Activated CD4-positive, alpha-beta memory T cell treated with anti-CD3 and anti-CD28 coated beads, Interleukin-2, amount 10 ng/mL, durations not matched to agents 7 days and 5 days (primary cell): ENCODE data around the gene BICRAL. TPM values are rescaled to one million over a fixed set of nuclear protein-coding genes. Genes with fewer than 3 reads are reported as not detected.
A peak's percentile ranks its signal among the peaks of the same experiment; 100 is the strongest.

Source experiments
- CTCF ChIA-PET: fragments of 350-600 bp; sonication (Branson Sonifier 250); formaldehyde crosslinking; loops from one replicate; lab custom pipeline; 2021; ENCODE audit warnings: antibody characterized with exemption, inconsistent platforms; lab: Charles Lee
- POLR2A ChIA-PET: fragments of 350-600 bp; sonication (Branson Sonifier 250); formaldehyde crosslinking; loops from one replicate; lab custom pipeline; 2021; ENCODE audit warnings: antibody characterized with exemption; lab: Charles Lee
- DNase-seq: peaks from one replicate; pipeline ENCODE4 v3.0.0-alpha.2; 2020
- H3K27ac Mint-ChIP-seq: one replicate; pipeline ENCODE4 v1.8.0; 2021; ENCODE audit warnings: mild to moderate bottlenecking, mixed read lengths
- H3K27me3 Mint-ChIP-seq: one replicate; pipeline ENCODE4 v1.8.0; 2021; ENCODE audit warnings: mixed read lengths
- H3K36me3 Mint-ChIP-seq: one replicate; pipeline ENCODE4 v1.8.0; 2021; ENCODE audit warnings: low read depth, mixed read lengths
- H3K4me1 Mint-ChIP-seq: one replicate; pipeline ENCODE4 v1.8.0; 2021; ENCODE audit warnings: mixed read lengths
- H3K4me3 Mint-ChIP-seq: one replicate; pipeline ENCODE4 v1.8.0; 2021; ENCODE audit warnings: mild to moderate bottlenecking, mixed read lengths
- H3K9me3 Mint-ChIP-seq: one replicate; pipeline ENCODE4 v1.8.0; 2021; ENCODE audit warnings: mixed read lengths
- total RNA-seq, 2 experiments: library from RNA; stranded (reverse); gene quantifications; one replicate each; pipeline ENCODE4 v1.2.3, GENCODE V29; 2021

BICRAL gene
- total RNA-seq, 2 experiments from 2014 or later = 27.9 to 28.1 TPM

- H3K27ac Mint-ChIP-seq = peak overlapping the region; percentile 100
- CTCF ChIA-PET = interaction anchor here (0.6 to 2.6 kb wide), 10 partner anchors 20 to 1054 kb away, joined by 3 to 15 read pairs (median 4); partner anchors contain the start of gene RPL7L1
- POLR2A ChIA-PET = interaction anchor here (0.7 to 15.5 kb wide), 10 partner anchors 11 to 424 kb away, joined by 3 to 658 read pairs (median 5); partner anchors contain the start of genes BICRAL and RPL7L1
Measured at GRCh38 chr6:42748203-42748898, 33.5 kb upstream of the BICRAL start.

GRCh38 chr6:42751055-42751454 lies 30.8 kb upstream of the BICRAL start:
- DNase-seq = no peak
- no peak overlapping the region for H3K4me3 Mint-ChIP-seq
- no peaks in the 10 kb centered on the region for H3K27me3 Mint-ChIP-seq
- no peaks in the 10 kb centered on the region for H3K9me3 Mint-ChIP-seq
- H3K4me1 Mint-ChIP-seq = peaks cover 18% of the 10 kb centered on the region
- POLR2A ChIA-PET = interaction anchor here (15.5 kb wide), 1 partner anchor 26 kb away, joined by 658 read pairs; the partner anchor contains the start of gene BICRAL
- H3K27ac Mint-ChIP-seq = no peak overlapping the region
- CTCF ChIA-PET = no interaction called here
- peaks cover 15% of the 10 kb centered on the region for H3K36me3 Mint-ChIP-seq

More at GRCh38 chr6:42748203-42748898, 33.5 kb upstream of the BICRAL start:
- no peak for DNase-seq
- no peaks in the 10 kb centered on the region for H3K9me3 Mint-ChIP-seq
- H3K4me1 Mint-ChIP-seq = peaks cover 32% of the 10 kb centered on the region
- H3K27me3 Mint-ChIP-seq = no peaks in the 10 kb centered on the region
- peak overlapping the region; percentile 96 for H3K4me3 Mint-ChIP-seq
- H3K36me3 Mint-ChIP-seq = peaks cover 20% of the 10 kb centered on the region

GRCh38 chr6:42754759-42755158 lies 27.1 kb upstream of the BICRAL start:
- POLR2A ChIA-PET = interaction anchor here (0.9 to 2.3 kb wide), 2 partner anchors 9 to 11 kb away, joined by 3 to 14 read pairs; partner anchors contain the start of gene TBCC

GRCh38 chr6:42756722-42757121 lies 25.1 kb upstream of the BICRAL start:
- no peaks in the 10 kb centered on the region for H3K4me1 Mint-ChIP-seq
- no peaks in the 10 kb centered on the region for H3K27me3 Mint-ChIP-seq
- POLR2A ChIA-PET = interaction anchor here (2.1 to 2.3 kb wide), 2 partner anchors 11 to 14 kb away, joined by 9 to 14 read pairs; partner anchors contain the start of gene TBCC
- H3K9me3 Mint-ChIP-seq = no peaks in the 10 kb centered on the region
- no peak for DNase-seq
- H3K36me3 Mint-ChIP-seq = peaks cover 11% of the 10 kb centered on the region
- H3K4me3 Mint-ChIP-seq = no peak overlapping the region
- CTCF ChIA-PET = no interaction called here
- no peak overlapping the region for H3K27ac Mint-ChIP-seq

More at GRCh38 chr6:42754759-42755158, 27.1 kb upstream of the BICRAL start:
- CTCF ChIA-PET = no interaction called here
- Mint-ChIP-seq H3K4me1 (no peaks in the 10 kb centered on the region), H3K4me3 (no peak overlapping the region), H3K27me3 (no peaks in the 10 kb centered on the region), H3K27ac (no peak overlapping the region), H3K9me3 (no peaks in the 10 kb centered on the region), H3K36me3 (peaks cover 10% of the 10 kb centered on the region)
- DNase-seq = no peak

- Mint-ChIP-seq H3K4me3 (no peak overlapping the region), H3K9me3 (no peaks in the 10 kb centered on the region), H3K4me1 (peaks cover 3% of the 10 kb centered on the region), H3K27ac (no peak overlapping the region), H3K36me3 (peaks cover 14% of the 10 kb centered on the region), H3K27me3 (no peaks in the 10 kb centered on the region)
- POLR2A ChIA-PET = interaction anchor here (0.6 to 5.2 kb wide), 5 partner anchors 10 to 369 kb away, joined by 3 to 34 read pairs (median 5); partner anchors contain the start of genes BICRAL and TBCC
- CTCF ChIA-PET = no interaction called here
- DNase-seq = no peak
Measured at GRCh38 chr6:42758756-42759430, 23.0 kb upstream of the BICRAL start.

- no peak for DNase-seq
- Mint-ChIP-seq H3K4me1 (peaks cover 3% of the 10 kb centered on the region), H3K36me3 (peaks cover 15% of the 10 kb centered on the region), H3K9me3 (no peaks in the 10 kb centered on the region), H3K27ac (no peak overlapping the region), H3K4me3 (no peak overlapping the region), H3K27me3 (no peaks in the 10 kb centered on the region)
- POLR2A ChIA-PET = interaction anchor here (2.8 to 5.2 kb wide), 2 partner anchors 10 to 14 kb away, joined by 19 to 34 read pairs; partner anchors contain the start of gene TBCC
- CTCF ChIA-PET = interaction anchor here (0.5 to 1.0 kb wide), 3 partner anchors 15 to 696 kb away, joined by 3 read pairs; no protein-coding TSS in a partner anchor
Measured at GRCh38 chr6:42761287-42762067, 20.4 kb upstream of the BICRAL start.

GRCh38 chr6:42762426-42762859 lies 19.4 kb upstream of the BICRAL start:
- Mint-ChIP-seq H3K27me3 (no peaks in the 10 kb centered on the region), H3K4me3 (no peak overlapping the region), H3K36me3 (peaks cover 17% of the 10 kb centered on the region), H3K27ac (no peak overlapping the region), H3K9me3 (no peaks in the 10 kb centered on the region), H3K4me1 (peaks cover 4% of the 10 kb centered on the region)
- DNase-seq = no peak
- CTCF ChIA-PET = interaction anchor here (1.0 to 1.1 kb wide), 2 partner anchors 16 to 101 kb away, joined by 3 read pairs; no protein-coding TSS in a partner anchor
- POLR2A ChIA-PET = interaction anchor here (1.3 to 5.2 kb wide), 5 partner anchors 9 to 117 kb away, joined by 3 to 34 read pairs (median 4); partner anchors contain the start of genes RPL7L1 and TBCC

- CTCF ChIA-PET = interaction anchor here (1.0 to 1.1 kb wide), 2 partner anchors 16 to 101 kb away, joined by 3 read pairs; no protein-coding TSS in a partner anchor
- POLR2A ChIA-PET = interaction anchor here (1.3 to 5.2 kb wide), 4 partner anchors 9 to 117 kb away, joined by 3 to 34 read pairs (median 4); partner anchors contain the start of gene RPL7L1
- Mint-ChIP-seq H3K27me3 (no peaks in the 10 kb centered on the region), H3K4me1 (peaks cover 5% of the 10 kb centered on the region), H3K9me3 (no peaks in the 10 kb centered on the region), H3K36me3 (peaks cover 22% of the 10 kb centered on the region), H3K4me3 (no peak overlapping the region), H3K27ac (no peak overlapping the region)
- no peak for DNase-seq
Measured at GRCh38 chr6:42762950-42763349, 18.9 kb upstream of the BICRAL start.

GRCh38 chr6:42764911-42765648 lies 16.8 kb upstream of the BICRAL start:
- no peak overlapping the region for H3K27ac Mint-ChIP-seq
- H3K4me1 Mint-ChIP-seq = peaks cover 17% of the 10 kb centered on the region
- ChIA-PET POLR2A (interaction anchor here (1.0 to 2.1 kb wide), 6 partner anchors 10 to 38 kb away, joined by 3 to 12 read pairs (median 4); partner anchors contain the start of genes BICRAL and TBCC), CTCF (interaction anchor here (0.5 kb wide), 1 partner anchor 662 kb away, joined by 3 read pairs; the partner anchor contains the start of gene ABCC10)
- no peaks in the 10 kb centered on the region for H3K9me3 Mint-ChIP-seq
- H3K4me3 Mint-ChIP-seq = no peak overlapping the region
- H3K36me3 Mint-ChIP-seq = peaks cover 22% of the 10 kb centered on the region
- no peak for DNase-seq
- no peaks in the 10 kb centered on the region for H3K27me3 Mint-ChIP-seq

GRCh38 chr6:42766163-42766670 lies 15.6 kb upstream of the BICRAL start:
- Mint-ChIP-seq H3K4me1 (peaks cover 26% of the 10 kb centered on the region), H3K9me3 (no peaks in the 10 kb centered on the region), H3K27ac (no peak overlapping the region), H3K36me3 (peaks cover 24% of the 10 kb centered on the region), H3K4me3 (no peak overlapping the region), H3K27me3 (no peaks in the 10 kb centered on the region)
- POLR2A ChIA-PET = interaction anchor here (1.0 to 2.1 kb wide), 5 partner anchors 11 to 20 kb away, joined by 3 to 12 read pairs (median 6); partner anchors contain the start of genes BICRAL and TBCC
- DNase-seq = no peak
- CTCF ChIA-PET = no interaction called here

GRCh38 chr6:42769051-42769450 lies 12.8 kb upstream of the BICRAL start:
- Mint-ChIP-seq H3K27ac (peak overlapping the region; percentile 24), H3K4me3 (no peak overlapping the region), H3K9me3 (no peaks in the 10 kb centered on the region), H3K36me3 (peaks cover 26% of the 10 kb centered on the region), H3K4me1 (peaks cover 44% of the 10 kb centered on the region), H3K27me3 (no peaks in the 10 kb centered on the region)
- POLR2A ChIA-PET = interaction anchor here (1.6 to 20.1 kb wide), 4 partner anchors 14 to 160 kb away, joined by 5 to 658 read pairs (median 166); partner anchors contain the start of genes BICRAL, CNPY3, RPL7L1 and TBCC
- CTCF ChIA-PET = interaction anchor here (0.9 to 4.0 kb wide), 4 partner anchors 14 to 621 kb away, joined by 3 to 31 read pairs (median 4); partner anchors contain the start of gene BICRAL
- DNase-seq = no peak
